Hepatocyte (in vitro differentiated cells): ENCODE results near the gene EML4.

Source experiments
- EZH2 ChIP-seq: fragments of 200-600 bp; sonication (generic); IDR thresholded peaks from 2 replicates; pipeline ENCODE4 v1.6.1; 2016; ENCODE audit warnings: antibody characterized with exemption, mild to moderate bottlenecking, borderline replicate concordance
- EZH2phosphoT487 ChIP-seq: fragments of 200-600 bp; sonication (generic); IDR thresholded peaks from one replicate; pipeline ENCODE4 v1.6.1; 2018; ENCODE audit warnings: antibody characterized with exemption, mild to moderate bottlenecking, low read depth, moderate library complexity; ENCODE audit not compliant: unreplicated experiment, severe bottlenecking
- TF ChIP-seq, protein P1 (sequence below): fragments of 200-600 bp; sonication (generic); IDR thresholded peaks from 2 replicates; pipeline ENCODE4 v1.5.1; 2016; ENCODE audit warnings: antibody characterized with exemption, mild to moderate bottlenecking; ENCODE audit not compliant: poor library complexity

DNA sequence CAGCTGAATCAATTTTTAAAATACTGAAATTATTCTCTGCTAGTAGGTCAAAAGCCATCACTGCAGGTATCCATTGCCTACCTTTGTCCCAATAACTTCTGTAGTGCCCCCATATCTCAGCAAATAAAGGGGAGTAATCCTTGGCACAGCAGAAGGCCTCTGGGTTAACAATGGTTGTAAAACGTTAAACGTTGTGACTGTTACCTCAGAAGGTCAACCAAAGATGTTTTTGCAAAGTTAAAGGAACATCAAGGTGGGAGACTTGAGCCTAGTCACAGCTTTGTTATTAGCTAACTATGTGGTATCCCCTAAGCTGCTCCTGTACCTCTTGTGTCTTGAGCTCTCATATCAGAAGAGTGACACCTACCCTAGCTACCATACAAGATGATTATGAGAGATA, 131.4 kb downstream of the EML4 start:
- TF ChIP-seq, protein P1, sequence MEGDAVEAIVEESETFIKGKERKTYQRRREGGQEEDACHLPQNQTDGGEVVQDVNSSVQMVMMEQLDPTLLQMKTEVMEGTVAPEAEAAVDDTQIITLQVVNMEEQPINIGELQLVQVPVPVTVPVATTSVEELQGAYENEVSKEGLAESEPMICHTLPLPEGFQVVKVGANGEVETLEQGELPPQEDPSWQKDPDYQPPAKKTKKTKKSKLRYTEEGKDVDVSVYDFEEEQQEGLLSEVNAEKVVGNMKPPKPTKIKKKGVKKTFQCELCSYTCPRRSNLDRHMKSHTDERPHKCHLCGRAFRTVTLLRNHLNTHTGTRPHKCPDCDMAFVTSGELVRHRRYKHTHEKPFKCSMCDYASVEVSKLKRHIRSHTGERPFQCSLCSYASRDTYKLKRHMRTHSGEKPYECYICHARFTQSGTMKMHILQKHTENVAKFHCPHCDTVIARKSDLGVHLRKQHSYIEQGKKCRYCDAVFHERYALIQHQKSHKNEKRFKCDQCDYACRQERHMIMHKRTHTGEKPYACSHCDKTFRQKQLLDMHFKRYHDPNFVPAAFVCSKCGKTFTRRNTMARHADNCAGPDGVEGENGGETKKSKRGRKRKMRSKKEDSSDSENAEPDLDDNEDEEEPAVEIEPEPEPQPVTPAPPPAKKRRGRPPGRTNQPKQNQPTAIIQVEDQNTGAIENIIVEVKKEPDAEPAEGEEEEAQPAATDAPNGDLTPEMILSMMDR: no peak
- TF ChIP-seq EZH2 (no peak), EZH2phosphoT487 (no peak)
